ENCODE measurements around the gene TJP2. TPM values are rescaled to one million over a fixed set of nuclear protein-coding genes. Genes with fewer than 3 reads are reported as not detected.
"Not testable (repeated sequence)": the region's sequence is repeated elsewhere in the genome, so short reads cannot be mapped to it uniquely, and the experiment has no call there.

TJP2 gene
- total RNA-seq, 1 donor from 2014 or later: 45.7 TPM

- DNase-seq (ENCODE audit: low read depth in 2 of 2): peak in 1 of 2 donors; percentile 41
Observed at GRCh38 chr9:69283003-69283402, 108.9 kb downstream of the TJP2 start.

GRCh38 chr9:69292078-69292477, 118.0 kb downstream of the TJP2 start:
- peak in 1 of 2 donors; percentile 5 for DNase-seq (ENCODE audit: low read depth in 2 of 2)

DNA sequence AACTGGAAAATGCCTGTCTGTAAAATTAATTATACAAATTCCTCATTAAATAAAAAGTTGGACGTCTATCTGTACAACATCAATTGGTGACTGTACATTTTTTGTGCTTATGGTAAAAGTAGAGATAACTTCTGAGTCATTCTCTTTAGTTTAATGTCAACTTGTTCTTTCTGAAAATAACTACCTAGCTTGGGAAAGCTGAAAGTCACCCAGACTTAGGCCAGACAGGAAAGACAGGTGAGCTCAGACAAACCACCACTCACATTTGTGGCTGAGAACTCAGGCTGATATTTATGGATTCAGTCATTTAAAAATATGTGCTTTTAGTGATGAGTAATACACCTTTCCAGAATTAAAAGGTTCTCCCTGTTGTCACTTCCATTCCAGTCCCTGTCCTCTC, 119.1 kb downstream of the TJP2 start:
- DNase-seq (ENCODE audit: low read depth in 2 of 2): no peak

DNA sequence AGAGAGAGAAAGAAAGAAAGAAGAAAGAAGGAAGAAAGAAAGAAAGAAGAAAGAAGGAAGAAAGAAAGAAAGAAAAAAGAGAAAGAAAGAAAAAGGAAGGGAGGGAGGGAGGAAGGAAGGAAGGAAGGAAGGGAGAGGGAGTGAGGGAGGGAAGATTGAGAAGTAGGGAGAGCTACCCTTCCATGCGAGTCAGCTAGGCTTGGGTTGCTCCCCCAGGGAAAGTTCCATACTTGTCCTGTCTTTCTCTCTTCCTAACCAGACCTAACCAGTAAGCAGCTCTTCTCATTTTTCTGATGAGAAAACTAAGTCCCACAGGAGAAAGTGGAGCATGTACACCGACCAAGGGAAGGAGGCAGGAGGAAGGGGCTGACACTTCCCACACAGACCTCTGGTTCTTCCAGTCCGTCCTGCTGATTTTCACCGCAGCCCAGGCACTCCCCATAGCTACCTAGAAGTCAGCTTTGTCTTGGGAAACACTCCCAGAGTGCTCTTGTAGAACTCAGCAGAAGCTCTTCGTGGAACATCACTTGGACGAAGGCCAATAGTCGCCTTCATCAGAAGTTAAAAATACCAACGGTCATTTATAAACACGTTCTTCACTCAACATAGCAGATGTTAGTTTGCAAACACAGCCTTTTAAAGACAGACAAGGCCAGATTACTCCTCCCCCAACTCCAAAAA, 121.9 kb downstream of the TJP2 start:
- DNase-seq (ENCODE audit: low read depth in 2 of 2): no peak

GRCh38 chr9:69297300-69297980, 123.4 kb downstream of the TJP2 start:
- no peak for DNase-seq (ENCODE audit: low read depth in 2 of 2)

DNA sequence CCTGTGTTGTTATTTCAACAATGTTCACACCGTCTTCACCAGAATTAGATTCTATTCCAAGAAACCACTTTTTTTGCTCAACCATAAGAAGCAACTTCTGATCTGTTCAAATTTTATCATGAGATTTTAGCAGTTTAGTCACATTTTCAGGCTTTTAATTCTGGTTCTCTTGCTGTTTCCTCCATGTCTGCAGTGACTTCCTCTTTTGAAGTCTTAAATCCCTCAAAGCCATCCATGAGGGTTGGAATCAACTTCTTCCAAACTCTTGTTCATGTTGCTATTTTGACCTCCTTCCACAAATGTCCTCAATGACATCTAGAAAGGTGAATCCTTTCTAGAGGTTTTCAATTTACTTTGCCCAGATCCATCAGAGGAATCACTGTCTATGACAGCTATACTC, 125.2 kb downstream of the TJP2 start:
- DNase-seq (ENCODE audit: low read depth in 2 of 2): no peak

- no peak for DNase-seq (ENCODE audit: low read depth in 2 of 2)
Observed at GRCh38 chr9:69299826-69300225, 125.7 kb downstream of the TJP2 start.

- no peak for DNase-seq (ENCODE audit: low read depth in 2 of 2)
Observed at GRCh38 chr9:69303331-69303730, 129.3 kb downstream of the TJP2 start.

- DNase-seq (ENCODE audit: low read depth in 2 of 2): not testable (repeated sequence)
Observed at GRCh38 chr9:69306895-69307445, 132.9 kb downstream of the TJP2 start.

DNA sequence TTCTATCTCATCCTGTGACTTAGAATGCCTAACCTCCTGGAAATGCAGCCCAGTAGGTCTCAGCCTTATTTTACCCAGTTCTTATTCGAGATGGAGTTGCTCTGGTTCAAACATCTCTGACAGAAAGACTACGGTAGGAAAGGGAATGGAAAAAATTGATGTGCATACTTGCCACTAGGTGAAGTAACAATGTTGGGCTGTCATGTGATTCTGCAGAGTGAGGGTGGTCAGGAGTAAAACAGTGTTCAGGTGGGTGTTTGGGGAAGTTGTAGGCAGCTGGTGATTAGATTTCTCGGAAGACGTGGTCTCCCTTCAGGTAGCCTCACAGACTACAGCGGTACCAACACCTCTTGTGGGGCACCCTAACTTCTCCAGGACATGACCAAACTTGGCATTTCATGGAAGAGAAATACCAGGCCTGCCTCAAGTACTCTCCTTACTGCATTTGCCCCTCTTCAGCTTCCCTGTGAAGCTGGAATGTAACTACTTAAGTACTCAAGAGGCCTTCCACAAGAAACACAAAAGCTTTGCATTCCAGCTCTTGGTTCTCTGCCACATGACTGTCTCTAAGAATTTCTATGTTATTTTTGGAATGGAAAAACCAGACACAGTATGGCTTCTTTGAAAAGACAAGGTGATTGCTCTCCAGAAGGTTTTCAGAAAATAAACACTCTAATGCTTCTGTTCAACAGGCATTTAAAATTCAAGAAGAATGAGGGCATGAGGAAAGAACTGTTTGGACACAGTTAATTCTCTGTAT, 133.5 kb downstream of the TJP2 start:
- peak in 1 of 2 donors; percentile 45 for DNase-seq (ENCODE audit: low read depth in 2 of 2)

DNA sequence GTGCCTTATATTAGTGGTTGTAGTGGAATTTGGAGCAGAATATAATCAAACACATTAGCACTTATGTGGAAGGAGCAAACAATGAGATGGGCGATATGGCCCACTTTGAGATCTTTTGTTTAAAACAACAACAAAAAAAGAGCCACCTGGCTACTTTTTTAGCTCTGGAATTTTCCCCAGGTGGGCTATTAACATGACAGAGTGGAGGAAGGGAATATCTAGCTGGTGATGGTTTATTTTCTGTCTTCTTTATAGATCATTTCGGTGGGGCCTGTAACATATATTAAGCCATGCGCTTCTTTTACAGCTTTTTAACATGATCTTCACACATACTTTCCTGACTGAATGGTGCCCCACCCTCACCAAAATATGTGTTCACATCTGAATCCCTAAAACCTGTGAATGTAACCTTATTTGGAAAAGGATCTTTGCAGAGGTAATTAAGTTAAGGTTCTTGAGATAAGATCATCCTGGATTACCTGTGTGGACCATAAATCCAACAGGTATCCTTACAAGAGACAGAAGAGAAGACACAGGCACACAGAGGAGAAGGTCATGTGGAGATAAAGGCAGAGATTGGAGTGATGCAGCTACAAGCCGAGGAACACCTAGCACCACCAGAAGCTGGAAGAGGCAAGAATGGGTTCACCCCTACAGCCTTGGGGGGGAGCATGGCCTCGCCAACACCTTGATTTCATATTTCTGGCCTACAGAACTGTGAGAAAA, 134.3 kb downstream of the TJP2 start:
- DNase-seq (ENCODE audit: low read depth in 2 of 2): no peak

- DNase-seq (ENCODE audit: low read depth in 2 of 2): no peak
Observed at GRCh38 chr9:69313175-69313574, 139.1 kb downstream of the TJP2 start.

DNA sequence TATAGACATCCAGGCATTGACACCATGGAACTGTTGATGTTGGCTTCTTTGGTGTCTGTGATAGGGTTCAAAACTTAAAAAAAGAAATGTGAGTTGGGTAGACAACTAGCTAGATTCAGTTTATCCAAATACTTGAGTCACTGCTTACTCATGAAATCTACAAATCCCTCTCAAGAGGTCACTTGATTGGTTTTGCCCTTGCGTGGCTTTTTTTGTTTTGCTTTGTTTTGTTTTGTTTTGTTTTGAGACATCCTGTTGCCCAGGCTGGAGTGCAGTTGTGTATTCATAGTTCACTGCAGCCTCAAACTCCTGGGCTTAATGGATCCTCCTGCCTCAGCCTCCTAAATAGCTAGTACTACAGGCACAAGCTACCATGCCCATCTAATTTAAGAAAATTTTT, 140.5 kb downstream of the TJP2 start:
- DNase-seq (ENCODE audit: low read depth in 2 of 2): no peak

- DNase-seq (ENCODE audit: low read depth in 2 of 2): peak in 1 of 2 donors; percentile 51
Observed at GRCh38 chr9:69317081-69317480, 143.0 kb downstream of the TJP2 start.

DNA sequence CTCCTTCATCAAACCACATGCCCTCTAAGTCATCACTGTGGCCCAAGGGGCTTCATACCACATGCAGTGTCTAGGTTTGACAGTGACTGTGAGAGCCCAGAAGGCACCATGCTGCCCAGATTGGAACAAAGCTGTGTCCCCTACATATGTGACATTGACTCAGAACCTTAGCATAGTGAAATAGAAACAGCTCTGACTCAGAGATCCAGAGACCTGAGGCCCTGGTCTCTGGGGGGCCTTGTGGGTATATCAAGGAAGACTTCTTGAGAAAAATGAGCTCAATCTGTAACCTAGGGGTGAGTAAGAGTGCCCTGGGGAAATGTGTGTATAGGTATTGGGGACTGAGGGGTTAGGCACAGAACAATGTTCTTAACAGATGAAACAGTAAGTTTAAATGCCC, 143.8 kb downstream of the TJP2 start:
- no peak for DNase-seq (ENCODE audit: low read depth in 2 of 2)

- DNase-seq (ENCODE audit: low read depth in 2 of 2): no peak
Observed at GRCh38 chr9:69319324-69320025, 145.4 kb downstream of the TJP2 start.

- peak in 1 of 2 donors; percentile 51 for DNase-seq (ENCODE audit: low read depth in 2 of 2)
Observed at GRCh38 chr9:69322256-69322655, 148.2 kb downstream of the TJP2 start.

GRCh38 chr9:69323861-69324260, 149.8 kb downstream of the TJP2 start:
- DNase-seq (ENCODE audit: low read depth in 2 of 2): no peak

Measured in dermis microvascular lymphatic vessel endothelial cell (primary cell).